Gastroesophageal sphincter (tissue), 4 donors: ENCODE data around the gene EVPLL. TPM values are rescaled to one million over a fixed set of nuclear protein-coding genes. Genes with fewer than 3 reads are reported as not detected.
"Not testable (repeated sequence)": the region's sequence is repeated elsewhere in the genome, so short reads cannot be mapped to it uniquely, and the experiment has no call there.

Experiments
- ATAC-seq: fragments of 150-250 bp; one replicate; pipeline ENCODE4 v1.9.1; 2016; ENCODE audit warnings: mild to moderate bottlenecking, moderate library complexity
- H3K27ac ChIP-seq, 4 donors: fragments of 200-600 bp; sonication (generic) in 3 of 4; 1 replicate in 3 of 4; 2 replicates in 1 of 4; pipeline ENCODE4 v1.5.1; 2016 to 2019
- H3K27me3 ChIP-seq: fragments of 200-600 bp; sonication (generic); one replicate; pipeline ENCODE4 v1.5.1; 2019
- H3K36me3 ChIP-seq, 2 donors: fragments of 200-600 bp; sonication (generic); one replicate each; pipeline ENCODE4 v1.5.1; 2019; ENCODE audit warnings: control low read depth in 1 of 2
- H3K4me1 ChIP-seq, 3 donors: fragments of 200-600 bp; sonication (generic); 1 replicate in 2 of 3; 2 replicates in 1 of 3; pipeline ENCODE4 v1.5.1; 2016 to 2019; ENCODE audit warnings: control low read depth in 2 of 3
- H3K4me3 ChIP-seq, 2 donors: fragments of 200-600 bp; sonication (generic); one replicate each; pipeline ENCODE4 v1.5.1; 2019; ENCODE audit warnings: mild to moderate bottlenecking in 1 of 2, moderate library complexity in 1 of 2
- H3K9me3 ChIP-seq, 3 donors: fragments of 200-600 bp; sonication (generic); one replicate each; pipeline ENCODE4 v1.5.1; 2017 to 2019; ENCODE audit warnings: control low read depth in 2 of 3
- CTCF ChIP-seq, 4 experiments: fragments of 200-600 bp in 2 of 4; fragments of 450-650 bp in 2 of 4; sonication (generic) in 1 of 4; IDR thresholded peaks; one replicate each; pipeline ENCODE4 v1.5.1; 2017 to 2019; ENCODE audit warnings: antibody characterized with exemption in 4 of 4, mild to moderate bottlenecking in 2 of 4, moderate library complexity in 2 of 4
- EP300 ChIP-seq: sonication (generic); formaldehyde crosslinking; IDR thresholded peaks from one replicate; pipeline ENCODE4 v1.6.1; 2017; ENCODE audit warnings: antibody characterized with exemption, mild to moderate bottlenecking
- POLR2A ChIP-seq, 2 donors: fragments of 450-650 bp; IDR thresholded peaks; one replicate each; pipeline ENCODE4 v1.6.1; 2017; ENCODE audit warnings: antibody characterized with exemption in 2 of 2, mild to moderate bottlenecking in 2 of 2, moderate library complexity in 1 of 2
- POLR2AphosphoS5 ChIP-seq: sonication (generic); formaldehyde crosslinking; IDR thresholded peaks from one replicate; pipeline ENCODE4 v1.6.1; 2017; ENCODE audit warnings: antibody characterized with exemption
- WGBS, 2 donors: methylation state at CpG; one replicate each; pipeline ENCODE4 v1.1.5; 2018; ENCODE audit warnings: low coverage in 1 of 2; 5-methylcytosine and 5-hydroxymethylcytosine counted together
- total RNA-seq, 4 donors: library from RNA; depleted of rRNA; stranded (reverse); fragments of >200 nt; gene quantifications; one replicate each; pipeline ENCODE4 v1.1.0, GENCODE V29; 2016

Gene EVPLL
- total RNA-seq, 4 donors from 2014 or later, result not detected

DNA sequence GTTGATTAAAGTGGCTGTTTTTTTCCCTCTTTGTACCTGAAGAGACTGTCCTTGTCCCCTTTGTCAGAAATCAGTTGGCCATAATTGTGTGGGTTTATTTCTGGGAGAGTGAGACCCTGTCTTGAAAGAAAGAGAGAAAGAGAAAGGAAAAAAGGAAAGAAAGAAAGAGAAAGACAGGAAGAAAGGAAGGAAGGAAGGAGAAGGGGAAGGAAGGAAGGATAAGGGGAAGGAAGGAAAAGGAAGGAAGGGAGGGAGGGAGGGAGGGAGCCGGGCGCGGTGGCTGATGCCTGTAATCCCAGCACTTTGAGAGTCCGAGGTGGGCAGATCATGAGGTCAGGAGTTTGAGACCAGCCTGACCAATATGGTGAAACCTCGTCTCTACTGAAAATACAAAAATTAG is 6.8 kb upstream of the EVPLL start:
- no peaks in the 10 kb centered on the region for H3K9me3 ChIP-seq
- peaks cover 8% of the 10 kb centered on the region for H3K27me3 ChIP-seq
- ATAC-seq, result no peak
- WGBS, 2 donors, result 79 to 84% methylated on average over 2 to 5 of the region's 5 CpGs
- no peak overlapping the region for H3K4me3 ChIP-seq
- H3K4me1 ChIP-seq, result no peaks in the 10 kb centered on the region
- no peak overlapping the region for H3K27ac ChIP-seq
- no peaks in the 10 kb centered on the region for H3K36me3 ChIP-seq
- TF ChIP-seq CTCF (IDR thresholded peaks at IDR 0.05) (no peak), EP300 (no peak), POLR2AphosphoS5 (no peak)

DNA sequence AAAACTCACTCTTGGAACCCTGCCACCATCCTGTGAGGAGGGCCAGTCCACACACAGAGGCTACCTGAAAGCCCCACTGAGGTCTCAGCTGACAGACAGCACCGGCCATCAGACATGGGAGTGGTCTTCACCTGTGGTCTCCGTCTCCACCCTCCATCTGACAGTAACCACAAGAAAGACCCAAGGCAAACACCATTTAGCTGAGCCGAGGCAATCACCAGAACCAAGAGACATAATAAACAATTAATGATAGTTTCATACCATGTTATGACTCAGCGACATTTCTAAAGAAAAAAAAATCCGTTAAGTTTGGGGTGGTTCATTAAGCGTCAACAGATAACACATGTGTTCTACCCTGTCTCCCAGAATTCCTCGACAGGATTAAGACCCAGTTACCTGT is 6.1 kb upstream of the EVPLL start:
- no peak for ATAC-seq
- no peaks in the 10 kb centered on the region for H3K4me1 ChIP-seq
- 65 to 80% methylated on average over 4 to 6 of the region's 7 CpGs for WGBS, 2 donors
- TF ChIP-seq POLR2AphosphoS5 (no peak), EP300 (no peak), CTCF (IDR thresholded peaks at IDR 0.05) (no peak), POLR2A (IDR thresholded peaks at IDR 0.05) (no peak)
- H3K27me3 ChIP-seq, result peaks cover 8% of the 10 kb centered on the region
- no peaks in the 10 kb centered on the region for H3K9me3 ChIP-seq
- H3K4me3 ChIP-seq, result no peak overlapping the region
- H3K27ac ChIP-seq, result no peak overlapping the region
- no peaks in the 10 kb centered on the region for H3K36me3 ChIP-seq

- WGBS, 2 donors, result 94% methylated on average over 3 of the region's 6 CpGs; no CpG with 5 or more reads in 1 of the 2 donors
- not testable (repeated sequence) for H3K27me3 ChIP-seq, H3K27ac ChIP-seq, ATAC-seq, H3K4me1 ChIP-seq, H3K4me3 ChIP-seq, H3K9me3 ChIP-seq, H3K36me3 ChIP-seq
These were observed 4.4 kb upstream of the EVPLL start for GRCh38 chr17:18373181-18373580.

DNA sequence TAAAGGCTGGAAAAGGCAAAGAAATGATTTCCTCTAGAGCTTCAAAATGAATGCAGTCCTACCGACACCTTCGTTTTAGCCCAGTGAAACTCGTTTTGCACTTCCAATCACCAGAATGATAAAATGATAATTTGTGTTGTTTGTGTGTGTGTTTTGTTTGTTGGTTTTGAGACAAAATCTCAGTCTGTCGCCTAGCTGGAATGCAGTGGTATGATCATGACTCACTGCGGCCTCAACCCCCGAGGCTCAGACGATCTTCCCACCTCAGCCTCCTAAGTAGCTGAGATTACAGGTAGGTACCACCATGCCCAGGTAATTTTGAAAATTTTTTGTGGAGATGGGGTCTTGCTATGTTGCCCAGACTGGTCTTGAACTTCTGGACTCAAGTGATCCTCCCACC is 3.4 kb upstream of the EVPLL start:
- WGBS, 2 donors, result 89 to 90% methylated on average over 7 of the region's 7 CpGs
- no peak for ATAC-seq
- H3K27ac ChIP-seq, result no peak overlapping the region

GRCh38 chr17:18378205-18378505 is 577 bp downstream of the EVPLL start:
- TF ChIP-seq EP300 (no peak), POLR2A (IDR thresholded peaks at IDR 0.05) (no peak), POLR2AphosphoS5 (no peak)
- H3K9me3 ChIP-seq, result no peaks in the 10 kb centered on the region
- no peak for ATAC-seq
- peaks cover 42% of the 10 kb centered on the region for H3K27me3 ChIP-seq
- H3K4me3 ChIP-seq, result no peak overlapping the region
- H3K4me1 ChIP-seq, result peaks cover 0 to 5% (median 0%) of the 10 kb centered on the region in 3 donors
- WGBS, 2 donors, result no CpG with 5 or more reads among the region's 2 CpGs
- no peak overlapping the region for H3K27ac ChIP-seq
- no peaks in the 10 kb centered on the region for H3K36me3 ChIP-seq

More for the DNA sequence above, 3.4 kb upstream of the EVPLL start:
- H3K36me3 ChIP-seq, result no peaks in the 10 kb centered on the region
- no peaks in the 10 kb centered on the region for H3K9me3 ChIP-seq
- no peak overlapping the region for H3K4me3 ChIP-seq
- TF ChIP-seq CTCF (IDR thresholded peaks at IDR 0.05), result no peak
- TF ChIP-seq POLR2AphosphoS5, result no peak
- no peak for TF ChIP-seq POLR2A (IDR thresholded peaks at IDR 0.05)
- TF ChIP-seq EP300, result no peak
- H3K4me1 ChIP-seq, result no peaks in the 10 kb centered on the region
- peaks cover 10% of the 10 kb centered on the region for H3K27me3 ChIP-seq

GRCh38 chr17:18378614-18379013 is 1.0 kb downstream of the EVPLL start:
- H3K36me3 ChIP-seq, ATAC-seq, H3K4me3 ChIP-seq, H3K4me1 ChIP-seq, H3K27ac ChIP-seq, H3K9me3 ChIP-seq: not testable (repeated sequence)
- peaks cover 47% of the 10 kb centered on the region for H3K27me3 ChIP-seq
- WGBS, 2 donors, result 83 to 94% methylated on average over 2 to 4 of the region's 5 CpGs
